ENCODE measurements around the gene CSMD2.

GRCh38 chr1:33842348-33842747, 322.7 kb downstream of the CSMD2 start:
- TF ChIP-seq POLR2AphosphoS5 (IDR thresholded peaks at IDR 0.05; ENCODE audit: low read depth, low read length) (no peak), POLR2A (IDR thresholded peaks at IDR 0.05; ENCODE audit: low read depth, low read length) (no peak)

All from GM12892 (cell line).